Measurements from ENCODE around the gene GRIP1. TPM values are rescaled to one million over a fixed set of nuclear protein-coding genes. Genes with fewer than 3 reads are reported as not detected.
A peak's percentile ranks its signal among the peaks of the same experiment; 100 is the strongest.

The GRIP1 gene
- total RNA-seq, 1 donor, result under 0.01 TPM

DNA sequence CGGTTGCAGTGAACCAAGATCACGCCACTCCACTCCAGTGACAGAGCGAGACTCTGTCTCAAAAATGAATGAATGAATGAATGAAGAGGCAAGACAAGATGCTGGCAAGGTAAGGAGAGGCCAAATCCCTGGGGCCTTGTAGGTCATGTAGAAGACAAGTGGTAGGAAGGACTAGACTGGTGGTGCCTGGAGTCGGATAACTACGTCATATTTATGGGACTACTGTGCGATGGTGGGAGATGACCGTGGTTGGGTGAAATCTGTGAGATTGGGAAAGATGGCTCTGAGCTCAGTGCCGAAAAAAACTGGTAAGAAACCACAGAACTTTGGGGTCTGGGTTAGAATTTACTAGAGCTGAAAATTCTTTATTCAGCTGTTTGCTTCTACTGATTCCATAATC is 326.0 kb downstream of the GRIP1 start:
- H3K79me2 ChIP-seq (ENCODE audit: insufficient read depth, low read length), result no peaks in the 10 kb centered on the region
- no peak overlapping the region for H3K4me2 ChIP-seq (ENCODE audit: insufficient read depth, low read length)
- H4K20me1 ChIP-seq (ENCODE audit: insufficient read depth, low read length), result no peaks in the 10 kb centered on the region
- peaks cover 4% of the 10 kb centered on the region for H3K27me3 ChIP-seq (ENCODE audit: insufficient read depth, low read length)
- no peak overlapping the region for H3K4me3 ChIP-seq (ENCODE audit: insufficient read depth, low read length)
- no peaks in the 10 kb centered on the region for H3K9me3 ChIP-seq (ENCODE audit: low read depth, low read length)
- DNase-seq (ENCODE audit: insufficient read length, low spot score, missing footprints), result no peak
- H3K27ac ChIP-seq (ENCODE audit: low read depth, low read length), result no peak overlapping the region
- H3K4me1 ChIP-seq (ENCODE audit: insufficient read depth, low read length), result no peaks in the 10 kb centered on the region
- H3K36me3 ChIP-seq (ENCODE audit: insufficient read depth, low read length), result no peaks in the 10 kb centered on the region
- TF ChIP-seq, protein P1, sequence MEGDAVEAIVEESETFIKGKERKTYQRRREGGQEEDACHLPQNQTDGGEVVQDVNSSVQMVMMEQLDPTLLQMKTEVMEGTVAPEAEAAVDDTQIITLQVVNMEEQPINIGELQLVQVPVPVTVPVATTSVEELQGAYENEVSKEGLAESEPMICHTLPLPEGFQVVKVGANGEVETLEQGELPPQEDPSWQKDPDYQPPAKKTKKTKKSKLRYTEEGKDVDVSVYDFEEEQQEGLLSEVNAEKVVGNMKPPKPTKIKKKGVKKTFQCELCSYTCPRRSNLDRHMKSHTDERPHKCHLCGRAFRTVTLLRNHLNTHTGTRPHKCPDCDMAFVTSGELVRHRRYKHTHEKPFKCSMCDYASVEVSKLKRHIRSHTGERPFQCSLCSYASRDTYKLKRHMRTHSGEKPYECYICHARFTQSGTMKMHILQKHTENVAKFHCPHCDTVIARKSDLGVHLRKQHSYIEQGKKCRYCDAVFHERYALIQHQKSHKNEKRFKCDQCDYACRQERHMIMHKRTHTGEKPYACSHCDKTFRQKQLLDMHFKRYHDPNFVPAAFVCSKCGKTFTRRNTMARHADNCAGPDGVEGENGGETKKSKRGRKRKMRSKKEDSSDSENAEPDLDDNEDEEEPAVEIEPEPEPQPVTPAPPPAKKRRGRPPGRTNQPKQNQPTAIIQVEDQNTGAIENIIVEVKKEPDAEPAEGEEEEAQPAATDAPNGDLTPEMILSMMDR (IDR thresholded peaks at IDR 0.05; ENCODE audit: extremely low read depth, low read depth, low read length), result no peak
- no peak overlapping the region for H2AFZ ChIP-seq (ENCODE audit: low read length)

DNA sequence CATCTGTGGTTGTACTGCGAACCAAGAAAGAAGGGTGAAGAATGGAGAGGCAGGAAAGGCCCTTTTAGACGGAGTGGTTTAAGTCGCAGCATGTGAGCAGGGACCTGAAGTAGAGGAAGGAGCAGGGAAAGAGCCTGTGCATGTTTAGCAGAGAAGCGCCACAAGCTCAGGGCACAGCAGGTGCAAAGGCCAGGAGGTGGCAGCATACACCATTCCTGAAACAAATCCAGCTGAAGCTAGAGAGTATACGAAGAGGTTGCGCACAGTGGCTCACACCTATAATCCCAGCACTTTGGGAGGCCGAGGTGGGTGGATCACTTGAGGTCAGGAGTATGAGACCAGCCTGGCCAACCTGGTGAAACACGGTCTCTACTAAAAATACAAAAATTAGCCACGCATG is 326.7 kb downstream of the GRIP1 start:
- Histone ChIP-seq H3K36me3 (ENCODE audit: insufficient read depth, low read length) (no peaks in the 10 kb centered on the region), H3K4me1 (ENCODE audit: insufficient read depth, low read length) (no peaks in the 10 kb centered on the region), H3K4me3 (ENCODE audit: insufficient read depth, low read length) (no peak overlapping the region), H4K20me1 (ENCODE audit: insufficient read depth, low read length) (no peaks in the 10 kb centered on the region), H3K4me2 (ENCODE audit: insufficient read depth, low read length) (no peak overlapping the region), H2AFZ (ENCODE audit: low read length) (no peak overlapping the region), H3K27ac (ENCODE audit: low read depth, low read length) (no peak overlapping the region), H3K9me3 (ENCODE audit: low read depth, low read length) (no peaks in the 10 kb centered on the region), H3K79me2 (ENCODE audit: insufficient read depth, low read length) (no peaks in the 10 kb centered on the region), H3K27me3 (ENCODE audit: insufficient read depth, low read length) (peaks cover 4% of the 10 kb centered on the region)
- no peak for DNase-seq (ENCODE audit: insufficient read length, low spot score, missing footprints)
- TF ChIP-seq, protein P1 (IDR thresholded peaks at IDR 0.05; ENCODE audit: extremely low read depth, low read depth, low read length), result peak; percentile 28

DNA sequence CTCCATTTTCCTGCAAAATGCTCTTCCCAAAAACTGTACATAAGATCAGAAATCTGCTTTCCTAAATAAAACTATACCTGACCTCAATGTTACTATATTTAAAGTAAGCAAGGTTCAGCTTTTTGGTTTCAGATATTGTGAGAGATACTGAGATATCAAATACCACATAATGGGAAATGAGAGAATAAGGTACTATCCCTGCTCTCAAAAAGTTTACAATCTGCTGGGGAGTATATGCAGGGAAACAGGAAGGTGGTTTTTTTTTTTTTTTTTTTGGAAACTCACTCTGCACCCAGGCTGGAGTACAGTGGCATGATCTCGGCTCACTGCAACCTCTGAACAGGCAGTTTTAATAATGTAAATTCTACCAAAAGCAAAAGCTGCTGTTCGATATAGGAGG is 327.6 kb downstream of the GRIP1 start:
- TF ChIP-seq, protein P1 (IDR thresholded peaks at IDR 0.05; ENCODE audit: extremely low read depth, low read depth, low read length), result no peak
- Histone ChIP-seq H4K20me1 (ENCODE audit: insufficient read depth, low read length) (no peaks in the 10 kb centered on the region), H3K4me1 (ENCODE audit: insufficient read depth, low read length) (no peaks in the 10 kb centered on the region), H3K27me3 (ENCODE audit: insufficient read depth, low read length) (peaks cover 4% of the 10 kb centered on the region), H2AFZ (ENCODE audit: low read length) (no peak overlapping the region), H3K4me2 (ENCODE audit: insufficient read depth, low read length) (no peak overlapping the region), H3K36me3 (ENCODE audit: insufficient read depth, low read length) (no peaks in the 10 kb centered on the region), H3K27ac (ENCODE audit: low read depth, low read length) (no peak overlapping the region), H3K4me3 (ENCODE audit: insufficient read depth, low read length) (no peak overlapping the region), H3K79me2 (ENCODE audit: insufficient read depth, low read length) (no peaks in the 10 kb centered on the region), H3K9me3 (ENCODE audit: low read depth, low read length) (no peaks in the 10 kb centered on the region)
- no peak for DNase-seq (ENCODE audit: insufficient read length, low spot score, missing footprints)

DNA sequence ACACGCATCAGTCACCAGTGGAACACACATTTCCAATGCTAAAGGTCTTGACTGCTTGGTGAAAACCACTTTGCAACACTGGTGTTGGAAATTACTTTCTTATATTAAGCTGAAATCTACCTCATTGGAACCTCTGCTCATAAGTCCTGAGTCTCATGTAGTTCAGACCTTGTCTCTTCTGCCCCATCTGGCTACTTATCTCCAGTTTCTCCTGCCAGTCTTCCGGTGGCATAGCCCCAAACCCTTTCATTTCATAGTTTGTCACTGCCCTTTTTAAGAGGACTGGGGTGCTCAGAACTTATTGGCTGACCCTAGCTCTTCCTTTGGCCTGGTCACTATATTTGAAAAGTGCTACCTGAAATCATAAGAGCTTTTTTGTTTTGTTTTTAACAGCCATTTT is 332.9 kb downstream of the GRIP1 start:
- Histone ChIP-seq H3K4me3 (ENCODE audit: insufficient read depth, low read length) (no peak overlapping the region), H3K27ac (ENCODE audit: low read depth, low read length) (no peak overlapping the region), H4K20me1 (ENCODE audit: insufficient read depth, low read length) (no peaks in the 10 kb centered on the region), H3K4me2 (ENCODE audit: insufficient read depth, low read length) (no peak overlapping the region), H2AFZ (ENCODE audit: low read length) (no peak overlapping the region), H3K9me3 (ENCODE audit: low read depth, low read length) (no peaks in the 10 kb centered on the region), H3K36me3 (ENCODE audit: insufficient read depth, low read length) (no peaks in the 10 kb centered on the region), H3K4me1 (ENCODE audit: insufficient read depth, low read length) (no peaks in the 10 kb centered on the region), H3K79me2 (ENCODE audit: insufficient read depth, low read length) (no peaks in the 10 kb centered on the region), H3K27me3 (ENCODE audit: insufficient read depth, low read length) (no peaks in the 10 kb centered on the region)
- TF ChIP-seq, protein P1 (IDR thresholded peaks at IDR 0.05; ENCODE audit: extremely low read depth, low read depth, low read length), result no peak
- DNase-seq (ENCODE audit: insufficient read length, low spot score, missing footprints), result no peak
